OCI-LY7 (cell line): Measurements from ENCODE around the gene ISOC2.

Experiments
- EZH2phosphoT487 ChIP-seq: fragments of 200-600 bp; sonication (generic); IDR thresholded peaks from 2 replicates; pipeline ENCODE4 v1.6.1; 2018; ENCODE audit warnings: low read depth, borderline replicate concordance, mild to moderate bottlenecking, mixed run types, antibody characterized with exemption, low read length, moderate library complexity, mixed read lengths
- TF ChIP-seq, protein P1 (sequence below): fragments of 200-600 bp; sonication (generic); conservative IDR thresholded peaks from 2 replicates; pipeline ENCODE4 v1.5.1; 2014; ENCODE audit warnings: mild to moderate bottlenecking, antibody characterized with exemption, low read length, moderate library complexity, mixed read lengths

DNA sequence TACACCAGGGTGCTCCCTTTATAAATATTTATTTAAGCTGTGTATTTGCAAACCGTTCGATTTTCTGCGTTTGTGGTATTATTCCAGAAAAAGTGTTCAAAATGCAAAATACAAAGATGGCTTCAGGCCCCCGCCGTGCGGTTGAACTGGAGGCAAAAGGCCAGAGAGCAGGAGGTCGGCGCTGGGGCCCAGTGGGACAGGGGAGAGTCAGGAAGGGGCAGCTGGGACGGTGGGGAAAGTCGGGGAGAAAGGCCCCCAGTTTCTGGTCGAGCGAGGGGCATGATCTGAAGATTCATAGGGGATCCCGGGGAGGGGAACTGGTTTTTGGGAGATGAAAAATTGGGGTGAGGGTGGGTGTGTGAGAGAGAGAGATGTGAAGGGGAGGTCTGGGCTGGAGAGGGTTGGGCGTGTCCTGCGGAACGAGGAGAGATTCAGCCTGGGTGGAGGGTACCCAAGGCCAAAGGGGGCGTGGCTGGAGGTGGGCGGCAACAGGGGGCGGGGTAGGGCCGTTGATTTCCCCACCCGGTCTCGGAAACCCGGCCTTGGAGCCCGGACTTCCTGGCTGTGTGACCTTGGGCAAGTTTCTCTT lies 678 bp downstream of the ISOC2 start:
- TF ChIP-seq, protein P1, sequence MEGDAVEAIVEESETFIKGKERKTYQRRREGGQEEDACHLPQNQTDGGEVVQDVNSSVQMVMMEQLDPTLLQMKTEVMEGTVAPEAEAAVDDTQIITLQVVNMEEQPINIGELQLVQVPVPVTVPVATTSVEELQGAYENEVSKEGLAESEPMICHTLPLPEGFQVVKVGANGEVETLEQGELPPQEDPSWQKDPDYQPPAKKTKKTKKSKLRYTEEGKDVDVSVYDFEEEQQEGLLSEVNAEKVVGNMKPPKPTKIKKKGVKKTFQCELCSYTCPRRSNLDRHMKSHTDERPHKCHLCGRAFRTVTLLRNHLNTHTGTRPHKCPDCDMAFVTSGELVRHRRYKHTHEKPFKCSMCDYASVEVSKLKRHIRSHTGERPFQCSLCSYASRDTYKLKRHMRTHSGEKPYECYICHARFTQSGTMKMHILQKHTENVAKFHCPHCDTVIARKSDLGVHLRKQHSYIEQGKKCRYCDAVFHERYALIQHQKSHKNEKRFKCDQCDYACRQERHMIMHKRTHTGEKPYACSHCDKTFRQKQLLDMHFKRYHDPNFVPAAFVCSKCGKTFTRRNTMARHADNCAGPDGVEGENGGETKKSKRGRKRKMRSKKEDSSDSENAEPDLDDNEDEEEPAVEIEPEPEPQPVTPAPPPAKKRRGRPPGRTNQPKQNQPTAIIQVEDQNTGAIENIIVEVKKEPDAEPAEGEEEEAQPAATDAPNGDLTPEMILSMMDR = no peak
- no peak for TF ChIP-seq EZH2phosphoT487
